ENCODE measurements around the gene GHDC.
"Not testable (repeated sequence)": the region's sequence is repeated elsewhere in the genome, so short reads cannot be mapped to it uniquely, and the experiment has no call there.

GHDC gene

GRCh38 chr17:42203354-42203753, 9.1 kb upstream of the GHDC start:
- in situ Hi-C loops (cut with MboI; ENCODE audit: low sequenced_read_pairs) = no loop called here

- in situ Hi-C loops (cut with MboI; ENCODE audit: low sequenced_read_pairs) = no loop called here
Observed at GRCh38 chr17:42202696-42203095, 8.4 kb upstream of the GHDC start.

DNA sequence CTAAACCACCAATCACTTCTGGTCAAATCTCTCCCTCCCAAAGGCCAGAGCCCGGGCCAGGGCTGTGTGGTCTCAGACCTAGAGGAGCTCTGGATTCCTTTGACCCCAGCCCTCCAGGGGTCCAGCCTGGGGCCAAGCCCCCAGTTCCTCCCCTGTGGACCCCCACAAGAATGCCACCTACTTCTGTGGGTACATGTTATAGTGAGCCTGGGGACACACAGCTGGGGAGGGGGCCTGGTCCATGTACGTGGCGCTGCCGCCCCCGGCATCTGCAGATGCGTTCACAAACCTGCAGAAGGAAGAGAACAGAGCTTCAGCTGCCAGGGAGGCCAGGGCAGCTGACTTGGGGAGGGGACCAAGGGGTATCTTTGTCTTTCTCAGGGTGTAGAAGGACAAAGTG, 7.9 kb upstream of the GHDC start:
- in situ Hi-C loops (cut with MboI; ENCODE audit: low sequenced_read_pairs) = no loop called here

- in situ Hi-C loops (cut with MboI; ENCODE audit: low sequenced_read_pairs) = no loop called here
Observed at GRCh38 chr17:42201458-42201772, 7.1 kb upstream of the GHDC start.

DNA sequence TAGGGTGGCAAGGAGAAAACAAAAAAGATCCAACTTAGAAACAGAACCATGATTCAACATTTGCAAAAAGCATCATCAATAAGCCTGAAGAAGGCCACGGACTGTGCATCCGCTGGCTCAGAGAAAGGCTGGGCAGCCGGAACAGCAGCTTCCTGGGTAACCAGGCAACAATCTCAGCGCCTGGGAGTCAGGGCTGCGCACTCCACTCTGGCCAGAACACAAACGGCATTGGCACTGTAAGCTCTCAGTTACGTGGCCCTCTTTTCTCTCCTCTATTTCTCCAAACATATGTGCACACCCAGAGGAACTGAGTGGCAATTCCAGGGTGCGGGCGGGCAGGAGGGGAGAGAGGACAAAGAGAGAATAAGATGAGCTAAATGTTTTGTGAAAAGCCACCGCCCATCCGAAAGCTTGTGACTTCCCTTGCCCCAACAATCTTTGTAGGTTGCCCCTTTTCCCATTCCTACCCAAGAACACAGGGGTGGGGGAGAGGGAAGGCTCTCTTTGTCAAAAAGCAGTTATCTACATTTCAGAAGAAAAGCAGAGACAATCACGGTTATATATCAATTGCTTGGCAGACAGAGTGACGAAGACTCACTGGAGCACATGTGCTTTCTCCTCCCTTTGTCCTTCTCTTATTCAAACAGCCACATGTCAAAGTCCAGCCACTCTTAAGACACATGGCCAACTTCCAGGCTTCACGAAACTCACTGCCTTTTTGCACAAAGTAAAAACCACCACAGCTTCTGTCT, 6.6 kb upstream of the GHDC start:
- in situ Hi-C loops (cut with MboI; ENCODE audit: low sequenced_read_pairs) = no loop called here

DNA sequence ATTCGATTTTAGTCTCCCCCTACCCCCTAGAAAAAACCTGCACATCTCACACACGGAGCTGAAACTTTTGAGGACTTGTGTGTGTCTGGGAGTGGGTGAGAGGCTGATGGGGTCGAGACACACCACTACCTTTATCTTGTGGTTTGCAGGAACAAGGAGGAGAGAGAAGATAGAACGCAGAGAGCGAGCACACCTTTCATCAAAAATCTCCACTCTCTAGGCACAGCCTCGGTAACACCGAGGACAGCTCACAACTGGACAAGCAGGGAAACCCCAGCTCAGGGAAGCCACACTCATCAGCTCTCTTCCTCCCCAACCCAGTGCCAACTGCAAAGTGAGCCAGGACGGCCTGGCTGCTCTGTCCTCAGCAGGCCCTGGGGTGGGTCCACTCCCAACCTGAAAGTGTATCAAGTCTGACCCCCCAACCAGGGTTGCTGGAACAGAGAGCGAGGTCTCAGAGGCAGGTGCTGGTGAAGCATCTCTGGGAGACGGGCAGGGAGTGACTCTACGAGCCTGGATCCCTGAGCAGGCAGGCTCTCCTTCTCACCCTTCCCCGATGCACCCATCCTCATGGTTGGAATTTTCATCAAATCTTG, 5.2 kb upstream of the GHDC start:
- in situ Hi-C loops (cut with MboI; ENCODE audit: low sequenced_read_pairs) = no loop called here

DNA sequence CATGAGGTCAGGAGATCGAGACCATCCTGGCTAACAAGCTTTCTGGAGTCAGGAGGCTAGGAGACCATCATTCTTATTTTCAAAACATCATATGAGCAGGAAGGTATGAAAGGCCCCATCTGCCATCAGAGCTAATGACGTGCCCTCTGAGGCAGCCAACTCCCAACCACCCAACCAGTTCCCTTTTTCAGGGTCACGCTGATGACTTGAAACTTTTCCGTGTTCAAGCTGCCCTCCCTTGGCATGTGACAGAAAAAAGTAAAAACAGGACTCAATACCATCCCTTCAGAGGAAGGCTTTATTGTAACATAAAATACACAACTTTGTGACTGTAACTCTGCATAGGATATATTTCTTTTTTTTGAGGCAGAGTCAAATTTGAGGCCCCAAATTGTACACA, 4.6 kb upstream of the GHDC start:
- in situ Hi-C loops (cut with MboI; ENCODE audit: low sequenced_read_pairs) = no loop called here

- in situ Hi-C loops (cut with MboI; ENCODE audit: low sequenced_read_pairs) = no loop called here
Observed at GRCh38 chr17:42197564-42198156, 3.4 kb upstream of the GHDC start.

DNA sequence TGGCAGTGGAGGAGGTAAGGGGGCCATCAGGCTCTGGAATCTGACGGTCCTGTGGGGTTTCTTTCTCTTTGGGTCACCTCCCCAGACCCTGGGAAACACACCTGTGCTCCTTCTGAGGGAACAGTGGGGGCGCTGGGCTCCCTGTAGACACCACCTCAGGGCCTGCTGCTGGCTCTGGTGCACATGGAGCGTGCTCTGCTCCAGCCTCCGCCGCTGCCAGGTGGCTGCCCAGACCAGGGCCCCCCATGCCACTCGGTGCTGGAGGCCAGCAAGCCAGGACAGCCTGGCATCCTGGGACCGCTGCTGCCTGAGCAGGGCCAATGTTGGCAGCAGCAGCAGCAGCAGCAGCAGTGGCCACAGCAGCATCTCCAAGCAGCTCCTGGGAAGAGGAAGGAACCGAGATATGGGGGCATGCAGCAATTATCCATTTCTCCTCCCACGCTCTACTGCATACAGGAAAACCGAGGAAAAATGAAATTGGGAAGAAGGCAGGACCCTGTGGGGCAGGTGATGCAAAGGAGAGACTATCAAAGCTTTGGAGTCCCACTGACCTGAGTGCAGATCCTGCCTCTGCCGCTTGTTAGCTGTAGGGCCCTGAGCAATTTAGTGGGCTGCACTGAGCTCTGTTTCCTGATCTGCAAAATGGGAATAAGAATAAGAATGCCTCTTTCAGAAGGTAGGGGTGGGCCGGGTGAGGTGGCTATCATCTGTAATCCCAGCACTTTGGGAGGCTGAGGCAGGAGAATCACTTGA, 902 bp downstream of the GHDC start:
- in situ Hi-C loops (cut with MboI; ENCODE audit: low sequenced_read_pairs) = no loop called here

DNA sequence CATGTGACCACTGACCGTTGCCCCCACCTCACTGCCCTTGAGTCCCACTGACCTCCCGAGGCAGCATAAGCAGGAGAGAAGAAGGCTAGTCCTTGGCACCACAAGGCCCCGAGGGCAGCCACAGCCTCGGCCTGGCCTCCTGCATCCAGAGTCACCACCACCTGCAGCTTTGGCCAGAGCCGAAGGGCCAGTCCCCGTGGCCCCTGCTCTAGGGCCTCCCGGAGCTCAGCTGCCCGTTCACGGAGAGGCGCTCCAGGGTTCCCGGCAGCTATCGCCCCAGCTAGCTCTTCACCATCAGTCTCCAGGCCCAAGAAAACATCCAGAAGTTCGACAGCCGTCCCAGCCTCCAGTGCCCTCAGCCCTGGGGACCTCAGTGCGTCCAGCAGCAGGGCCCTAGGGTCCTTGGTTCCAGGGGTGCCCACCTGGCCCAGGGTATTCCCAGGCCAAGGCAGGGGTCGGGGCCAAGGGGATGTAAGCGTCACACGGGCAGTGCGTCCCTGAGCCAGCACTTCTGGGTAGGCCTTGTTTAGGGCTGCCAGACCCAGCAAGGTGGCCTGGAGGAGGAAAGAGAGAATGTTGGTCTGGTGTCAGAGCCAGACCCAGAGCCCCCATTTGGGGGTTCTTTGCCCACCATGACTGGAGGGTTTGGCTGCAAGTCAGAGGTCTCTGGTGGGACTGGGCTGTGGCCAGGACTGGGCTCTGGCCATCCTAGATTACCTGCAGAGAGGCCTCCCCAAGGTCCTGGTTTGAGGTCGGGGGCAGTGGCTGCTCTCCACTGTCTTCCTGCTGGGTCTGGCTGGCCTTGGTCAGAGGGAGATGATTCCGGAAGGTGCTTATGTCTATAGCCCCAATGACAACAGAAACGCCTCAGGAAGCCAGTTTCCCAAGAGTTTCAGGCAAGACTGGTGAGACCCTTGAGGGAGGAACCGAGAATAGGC, 1.8 kb downstream of the GHDC start:
- in situ Hi-C loops (cut with MboI; ENCODE audit: low sequenced_read_pairs) = no loop called here

DNA sequence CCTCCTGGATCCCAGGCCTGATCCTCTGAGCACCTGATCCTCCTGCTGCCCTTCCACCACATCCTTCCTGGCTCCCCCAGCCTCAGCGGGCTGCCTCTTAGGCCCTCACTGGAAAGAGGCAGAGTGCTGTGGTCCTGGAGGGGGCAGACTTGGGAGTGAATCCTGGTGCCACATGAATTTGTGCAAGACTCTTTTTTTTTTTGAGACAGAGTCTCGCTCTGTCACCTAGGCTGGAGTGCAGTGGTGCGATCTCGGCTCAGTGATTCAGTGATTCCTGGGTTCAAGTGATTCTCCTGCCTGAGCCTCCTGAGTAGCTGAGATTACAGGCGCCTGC, 3.1 kb downstream of the GHDC start:
- in situ Hi-C loops (cut with MboI; ENCODE audit: low sequenced_read_pairs) = no loop called here

DNA sequence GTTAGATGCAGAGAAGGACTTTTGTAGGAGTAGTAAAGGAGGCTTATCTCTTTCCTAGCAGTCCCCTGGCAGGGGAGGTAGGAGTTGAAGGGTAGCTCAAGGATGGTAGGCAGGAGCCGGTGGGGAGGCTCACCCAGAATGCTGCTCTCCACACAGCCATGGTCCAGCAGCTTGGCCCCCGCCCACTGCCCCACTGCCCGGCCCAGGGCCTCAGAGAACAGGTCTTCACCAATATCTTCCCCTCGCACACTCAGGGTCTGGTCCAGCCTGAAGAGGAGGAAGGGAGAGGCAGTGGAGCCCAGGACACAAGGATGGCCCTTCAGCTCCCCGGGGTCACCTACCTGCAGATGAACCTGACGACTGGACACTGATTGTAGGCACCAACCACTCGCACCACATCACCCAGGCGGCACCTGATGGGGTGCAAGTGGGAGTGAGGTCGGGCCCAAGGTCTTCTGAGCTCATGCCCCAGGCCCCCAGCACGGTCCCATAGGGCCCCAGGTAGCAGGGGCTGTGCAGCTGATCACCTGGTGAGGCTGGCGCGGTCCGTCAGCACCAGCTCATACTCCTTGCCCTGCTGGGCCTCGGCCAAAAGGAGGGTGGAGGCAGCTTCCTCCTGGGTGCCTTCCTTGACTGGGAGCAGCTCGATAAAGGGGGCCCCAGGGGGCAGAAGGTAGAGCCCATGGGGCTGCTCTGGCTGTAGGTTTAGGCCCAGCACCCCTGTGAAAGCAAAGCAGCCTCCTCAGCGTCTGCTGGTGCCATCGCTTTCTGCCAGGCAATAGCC, 3.6 kb downstream of the GHDC start:
- in situ Hi-C loops (cut with MboI; ENCODE audit: low sequenced_read_pairs) = no loop called here

DNA sequence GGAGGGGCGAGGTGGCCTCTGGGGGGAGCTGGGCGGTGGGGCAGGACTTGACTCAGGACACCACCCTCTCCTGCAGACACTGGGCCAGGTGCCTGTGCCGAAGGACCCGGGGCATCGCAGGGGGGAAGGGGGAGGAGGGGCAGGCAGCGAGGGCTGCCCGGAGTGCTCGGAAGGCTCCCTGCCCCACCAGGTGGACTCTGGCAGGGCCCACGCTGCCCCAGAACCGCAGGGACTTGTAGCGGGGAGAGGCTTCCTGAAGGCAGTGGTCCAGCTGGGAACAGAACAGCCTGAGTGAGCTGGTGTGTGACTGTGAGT, 4.7 kb downstream of the GHDC start:
- in situ Hi-C loops (cut with MboI; ENCODE audit: low sequenced_read_pairs) = no loop called here

GRCh38 chr17:42188749-42189650, 5.3 kb downstream of the GHDC start:
- in situ Hi-C loops (cut with MboI; ENCODE audit: low sequenced_read_pairs) = no loop called here

- in situ Hi-C loops (cut with MboI; ENCODE audit: low sequenced_read_pairs) = no loop called here
Observed at GRCh38 chr17:42187833-42188232, 6.5 kb downstream of the GHDC start.

DNA sequence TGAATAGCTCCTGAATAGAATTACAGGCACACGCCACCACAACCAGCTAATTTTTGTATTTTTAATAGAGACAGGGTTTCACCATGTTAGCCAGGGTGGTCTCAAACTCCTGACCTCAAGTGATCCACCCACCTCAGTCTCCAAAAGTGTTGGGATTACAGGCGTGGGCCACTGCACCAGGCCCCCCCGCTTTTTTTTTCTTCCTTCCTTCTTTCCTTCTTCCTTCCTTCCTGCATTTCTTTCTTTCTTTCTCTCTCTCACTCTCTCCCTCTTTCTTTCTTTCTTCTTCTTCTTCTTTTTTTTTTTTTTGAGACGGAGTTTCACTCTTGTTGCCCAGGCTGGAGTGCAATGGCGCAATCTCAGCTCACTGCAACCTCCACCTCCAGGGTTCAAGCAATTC, 8.1 kb downstream of the GHDC start:
- in situ Hi-C loops (cut with MboI; ENCODE audit: low sequenced_read_pairs) = not testable (repeated sequence)

DNA sequence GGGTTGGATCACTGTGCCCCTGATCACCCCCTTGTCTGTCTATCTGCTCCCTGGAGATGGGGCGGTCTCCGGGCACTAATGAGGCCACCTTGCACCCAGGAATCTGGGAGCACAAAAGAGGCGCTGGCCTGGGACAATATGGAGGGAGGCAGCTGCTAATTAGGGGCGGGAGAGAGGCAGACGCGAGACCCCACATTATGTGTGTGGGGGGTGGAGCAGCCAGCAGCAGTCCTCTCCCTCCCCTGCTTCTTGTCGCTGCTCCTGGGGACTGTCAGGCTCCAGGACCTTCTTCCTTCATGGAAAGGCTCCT, 8.7 kb downstream of the GHDC start:
- in situ Hi-C loops (cut with MboI; ENCODE audit: low sequenced_read_pairs) = no loop called here

DNA sequence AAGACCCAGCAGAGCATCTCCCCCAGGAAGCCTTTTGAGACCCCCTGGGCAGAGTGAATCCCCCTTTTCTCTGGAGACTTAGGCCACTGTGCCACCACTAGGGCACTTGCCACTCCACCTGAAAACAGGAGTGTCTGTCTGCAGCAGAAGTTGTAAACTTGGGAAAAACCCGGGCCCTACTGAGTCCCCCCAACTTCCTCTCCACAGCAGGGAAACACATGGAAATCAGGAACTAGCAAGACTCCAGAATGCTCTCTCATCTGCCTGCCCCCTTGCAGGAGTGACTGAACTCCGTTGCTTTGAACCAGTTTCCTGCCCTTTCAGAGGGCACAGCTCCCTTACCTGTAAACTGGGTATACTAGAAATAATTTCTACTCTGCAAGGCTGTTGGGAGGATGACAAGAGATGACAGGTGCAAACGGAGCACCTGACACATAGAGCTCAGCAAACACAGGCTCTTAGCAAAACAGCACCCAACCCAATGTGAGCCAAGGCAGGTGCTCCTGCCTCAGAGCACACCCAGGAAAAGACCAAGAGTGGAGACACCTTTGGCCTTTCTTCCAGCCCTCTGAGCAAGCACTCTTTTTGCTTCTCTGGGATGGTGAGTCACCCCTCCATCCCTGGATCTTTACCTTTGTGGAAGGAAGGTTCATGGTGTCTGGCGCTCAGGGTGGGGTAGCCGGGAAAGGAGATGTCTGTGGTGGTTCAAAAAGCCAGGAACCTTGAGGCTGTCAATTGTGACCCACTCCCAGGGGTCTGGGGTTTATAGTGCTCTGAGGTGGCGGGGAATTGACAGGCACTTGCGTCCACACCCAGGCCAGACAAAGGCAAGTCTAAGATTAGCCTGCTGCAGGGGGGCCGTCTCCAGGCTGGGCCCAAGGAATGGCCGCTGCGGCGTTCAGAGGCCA, 9.3 kb downstream of the GHDC start, which contains the start of gene HCRT:
TSS of gene HCRT (minus strand) at position 740 of the 908 bp plus-strand sequence. CDS start at position 653, 87 bp downstream.
- in situ Hi-C loops (cut with MboI; ENCODE audit: low sequenced_read_pairs) = no loop called here
